ENCODE data around the gene ARHGAP26.

DNA sequence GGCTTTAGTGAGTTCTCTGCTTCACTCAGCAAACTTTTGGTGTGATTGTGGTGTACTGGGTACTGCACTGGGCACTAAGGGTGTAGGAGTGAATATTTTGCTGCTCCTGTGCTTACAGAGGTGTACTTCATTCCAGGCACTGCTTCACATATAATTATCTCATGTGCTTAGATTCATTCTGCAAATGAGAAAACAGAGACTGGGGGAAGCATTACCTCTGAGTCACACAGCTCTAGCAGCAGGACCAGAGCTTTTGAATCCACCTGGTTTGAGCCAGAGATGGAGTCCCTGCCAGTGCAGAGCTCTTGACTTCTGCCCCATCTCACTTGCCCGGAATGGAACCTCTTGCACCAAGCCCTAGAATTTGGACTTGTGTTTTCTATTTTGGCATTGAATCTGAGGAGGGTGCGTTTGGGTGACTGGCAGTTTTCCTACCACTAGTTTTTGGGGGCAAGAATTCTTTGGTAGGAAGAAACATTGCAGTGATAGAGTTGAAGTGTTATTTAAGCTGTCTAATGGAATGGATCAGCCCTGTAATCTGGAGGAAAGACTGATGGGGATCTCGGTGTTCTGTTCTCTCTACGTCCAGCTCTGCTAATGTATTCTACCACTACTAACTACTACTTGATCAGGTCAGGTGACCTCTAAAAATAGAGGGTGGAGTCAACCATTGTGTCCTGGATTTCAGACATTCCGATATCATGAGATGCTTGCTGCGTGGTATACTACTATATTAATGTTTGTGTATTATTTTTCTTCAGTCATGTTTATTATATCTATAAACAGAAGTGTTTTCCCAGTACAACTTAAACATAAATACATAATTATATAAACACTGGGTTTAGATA, 2.5 kb downstream of the ARHGAP26 start:
- TF ChIP-seq, protein P1, sequence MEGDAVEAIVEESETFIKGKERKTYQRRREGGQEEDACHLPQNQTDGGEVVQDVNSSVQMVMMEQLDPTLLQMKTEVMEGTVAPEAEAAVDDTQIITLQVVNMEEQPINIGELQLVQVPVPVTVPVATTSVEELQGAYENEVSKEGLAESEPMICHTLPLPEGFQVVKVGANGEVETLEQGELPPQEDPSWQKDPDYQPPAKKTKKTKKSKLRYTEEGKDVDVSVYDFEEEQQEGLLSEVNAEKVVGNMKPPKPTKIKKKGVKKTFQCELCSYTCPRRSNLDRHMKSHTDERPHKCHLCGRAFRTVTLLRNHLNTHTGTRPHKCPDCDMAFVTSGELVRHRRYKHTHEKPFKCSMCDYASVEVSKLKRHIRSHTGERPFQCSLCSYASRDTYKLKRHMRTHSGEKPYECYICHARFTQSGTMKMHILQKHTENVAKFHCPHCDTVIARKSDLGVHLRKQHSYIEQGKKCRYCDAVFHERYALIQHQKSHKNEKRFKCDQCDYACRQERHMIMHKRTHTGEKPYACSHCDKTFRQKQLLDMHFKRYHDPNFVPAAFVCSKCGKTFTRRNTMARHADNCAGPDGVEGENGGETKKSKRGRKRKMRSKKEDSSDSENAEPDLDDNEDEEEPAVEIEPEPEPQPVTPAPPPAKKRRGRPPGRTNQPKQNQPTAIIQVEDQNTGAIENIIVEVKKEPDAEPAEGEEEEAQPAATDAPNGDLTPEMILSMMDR (IDR thresholded peaks at IDR 0.05; ENCODE audit: low read depth, low read length, missing input control) = no peak
- TF ChIP-seq EGR1 (IDR thresholded peaks at IDR 0.05; ENCODE audit: low read depth in 2 of 2) = no peak
- no peak for TF ChIP-seq ATF3 (IDR thresholded peaks at IDR 0.05)

All from liver (tissue), 3 donors.